Liver (tissue), 3 donors: ENCODE data around the gene WBP1.

Experiments
- ATF3 ChIP-seq: IDR thresholded peaks from 2 replicates; pipeline ENCODE4 v1.6.1; 2016; ENCODE audit warnings: antibody characterized with exemption
- CTCF ChIP-seq: fragments of 150-350 bp; IDR thresholded peaks from 2 replicates; pipeline ENCODE4 v1.5.1; 2017; ENCODE audit warnings: improper control_type of control experiment, low read depth, low read length; ENCODE audit not compliant: missing input control
- EGR1 ChIP-seq, 2 donors: IDR thresholded peaks; 2 replicates each; pipeline ENCODE4 v1.6.1; 2016 to 2018; ENCODE audit warnings: antibody characterized with exemption in 2 of 2, low read depth in 2 of 2
- FOXA1 ChIP-seq: IDR thresholded peaks from 2 replicates; pipeline ENCODE4 v1.6.1; 2016; ENCODE audit warnings: antibody characterized with exemption
- GABPA ChIP-seq, 2 donors: IDR thresholded peaks in 1 of 2; conservative IDR thresholded peaks in 1 of 2; 2 replicates each; pipeline ENCODE4 v1.6.1; 2016; ENCODE audit warnings: antibody characterized with exemption in 2 of 2, mild to moderate bottlenecking in 1 of 2, moderate library complexity in 1 of 2
- JUND ChIP-seq, 2 donors: IDR thresholded peaks; 2 replicates each; pipeline ENCODE4 v1.6.1; 2016; ENCODE audit warnings: antibody characterized with exemption in 2 of 2
- MAX ChIP-seq: IDR thresholded peaks from 2 replicates; pipeline ENCODE4 v1.6.1; 2016; ENCODE audit warnings: antibody characterized with exemption
- RAD21 ChIP-seq, 2 donors: IDR thresholded peaks; 2 replicates each; pipeline ENCODE4 v1.6.1; 2016; ENCODE audit warnings: antibody characterized with exemption in 2 of 2, mild to moderate bottlenecking in 2 of 2
- REST ChIP-seq: IDR thresholded peaks from 2 replicates; pipeline ENCODE4 v1.6.1; 2016; ENCODE audit warnings: antibody characterized with exemption, mild to moderate bottlenecking
- TAF1 ChIP-seq: conservative IDR thresholded peaks from 2 replicates; pipeline ENCODE4 v1.6.1; 2016; ENCODE audit warnings: antibody characterized with exemption, mild to moderate bottlenecking
- YY1 ChIP-seq: IDR thresholded peaks from 2 replicates; pipeline ENCODE4 v1.6.1; 2016; ENCODE audit warnings: antibody characterized with exemption, mild to moderate bottlenecking
- ZBTB33 ChIP-seq: IDR thresholded peaks from 2 replicates; pipeline ENCODE4 v1.6.1; 2016; ENCODE audit warnings: antibody characterized with exemption
- donor health status: healthy.
- donor health status: healthy.

- TF ChIP-seq TAF1: no peak
- no peak for TF ChIP-seq MAX
- no peak for TF ChIP-seq GABPA (IDR thresholded peaks at IDR 0.05 in 1 of 2, conservative IDR thresholded peaks at IDR 0.05 in 1 of 2)
- TF ChIP-seq ZBTB33: no peak
- no peak for TF ChIP-seq FOXA1
- TF ChIP-seq CTCF: no peak
- TF ChIP-seq JUND (IDR thresholded peaks at IDR 0.05): no peak
- TF ChIP-seq ATF3: no peak
- peak; percentile 3 for TF ChIP-seq REST
- TF ChIP-seq RAD21 (IDR thresholded peaks at IDR 0.05): peak in 1 of 2 donors; percentile 22
- TF ChIP-seq EGR1 (IDR thresholded peaks at IDR 0.05; ENCODE audit: low read depth in 2 of 2): no peak
- TF ChIP-seq YY1: no peak
These were observed 18.3 kb upstream of the WBP1 start for GRCh38 chr2:74439803-74440377.
